H1 (cell line): ENCODE data around the gene TCF25. TPM values are rescaled to one million over a fixed set of nuclear protein-coding genes. Genes with fewer than 3 reads are reported as not detected.

Experiments used
- CTCF ChIA-PET: fragments of 300-600 bp; sonication (Branson Sonifier 250); formaldehyde crosslinking; loops from one replicate; lab custom pipeline; 2021; ENCODE audit not compliant: partially characterized antibody; lab: Charles Lee
- POLR2A ChIA-PET: fragments of 300-600 bp; sonication (Branson Sonifier 250); formaldehyde crosslinking; loops from one replicate; lab custom pipeline; 2021; ENCODE audit warnings: inconsistent platforms; ENCODE audit not compliant: partially characterized antibody; lab: Charles Lee
- DNase-seq, 2 experiments: peaks; one replicate each; pipeline versions ENCODE4 v3.0.0 to v3.0.0-alpha.2; 2010 to 2022; ENCODE audit warnings: low spot score in 2 of 2, low read depth in 1 of 2, mixed read lengths in 1 of 2
- FAIRE-seq: peaks from 2 replicates; lab custom pipeline; 2011; peaks lifted over from hg19 to GRCh38; lab: Jason Lieb, UNC
- H2AFZ ChIP-seq: 2 replicates; pipeline ENCODE4 v1.8.1; 2012; ENCODE audit warnings: low read length, inconsistent platforms
- H2AK5ac ChIP-seq: 2 replicates; pipeline ENCODE4 v1.6.1; 2013; ENCODE audit warnings: low read depth, low read length
- H2BK120ac ChIP-seq: replicated peaks from 2 replicates; pipeline ENCODE3; 2013; ENCODE audit warnings: low read depth, low read length, inconsistent platforms
- H2BK12ac ChIP-seq: 2 replicates; pipeline ENCODE4 v1.6.1; 2013; ENCODE audit warnings: low read depth, low read length
- H2BK15ac ChIP-seq: 2 replicates; pipeline ENCODE4 v1.6.1; 2013; ENCODE audit warnings: low read length
- H2BK20ac ChIP-seq: 2 replicates; pipeline ENCODE4 v1.6.1; 2013; ENCODE audit warnings: low read length
- H2BK5ac ChIP-seq: 2 replicates; pipeline ENCODE4 v1.6.1; 2013; ENCODE audit warnings: low read depth, low read length
- H3K14ac ChIP-seq: 2 replicates; pipeline ENCODE4 v1.6.1; 2013; ENCODE audit warnings: inconsistent platforms; ENCODE audit not compliant: insufficient read length
- H3K18ac ChIP-seq: 2 replicates; pipeline ENCODE4 v1.6.1; 2013; ENCODE audit warnings: low read length; ENCODE audit errors: extremely low read depth
- H3K23ac ChIP-seq: 2 replicates; pipeline ENCODE4 v1.6.1; 2013; ENCODE audit warnings: inconsistent platforms; ENCODE audit not compliant: insufficient read length
- H3K23me2 ChIP-seq: 2 replicates; pipeline ENCODE4 v1.6.1; 2013; ENCODE audit warnings: low read depth, low read length
- H3K27ac ChIP-seq: 2 replicates; pipeline ENCODE4 v1.6.1; 2011; ENCODE audit warnings: low read depth, low read length, inconsistent platforms
- H3K27me3 ChIP-seq, 4 experiments: replicated peaks in 1 of 4; 1 replicate in 1 of 4; 2 replicates in 3 of 4; pipeline versions ENCODE4 v1.6.1 to v1.8.1; 2011 to 2013; ENCODE audit warnings: low read length in 3 of 4, mild to moderate bottlenecking in 3 of 4, inconsistent platforms in 2 of 4, mixed read lengths in 2 of 4, moderate library complexity in 1 of 4; ENCODE audit not compliant: control insufficient read depth in 3 of 4, insufficient read depth in 3 of 4; ENCODE audit errors: extremely low read depth in 1 of 4
- H3K36me3 ChIP-seq, 4 experiments: 2 replicates each; pipeline versions ENCODE4 v1.6.1 to v1.8.1; 2011 to 2013; ENCODE audit warnings: mild to moderate bottlenecking in 4 of 4, low read length in 3 of 4, moderate library complexity in 2 of 4, control low read depth in 1 of 4, inconsistent platforms in 1 of 4; ENCODE audit not compliant: insufficient read depth in 4 of 4, control insufficient read depth in 2 of 4
- H3K4ac ChIP-seq: replicated peaks from 2 replicates; pipeline ENCODE3; 2013; ENCODE audit warnings: low read length, low read depth, mixed read lengths, inconsistent platforms; ENCODE audit not compliant: insufficient read length
- H3K4me1 ChIP-seq, 4 experiments: replicated peaks in 1 of 4; 1 replicate in 1 of 4; 2 replicates in 3 of 4; pipeline versions ENCODE4 v1.6.1 to v1.8.1; 2011 to 2013; ENCODE audit warnings: low read length in 3 of 4, inconsistent platforms in 2 of 4, mixed read lengths in 1 of 4; ENCODE audit not compliant: insufficient read depth in 4 of 4, control insufficient read depth in 3 of 4
- H3K4me2 ChIP-seq, 2 experiments: 2 replicates each; pipeline versions ENCODE4 v1.6.1 to v1.8.1; 2011 to 2013; ENCODE audit warnings: low read depth in 2 of 2, low read length in 2 of 2, control low read depth in 1 of 2, inconsistent platforms in 1 of 2, mild to moderate bottlenecking in 1 of 2; ENCODE audit not compliant: insufficient read depth in 1 of 2
- H3K4me3 ChIP-seq, 4 experiments: fragments of 200-600, 300-600 bp in 1 of 4; sonication (generic), shearing (Covaris generic), sonication (Bioruptor Twin) in 1 of 4; 2 replicates each; pipeline versions ENCODE4 v1.5.1 to v1.8.1; 2011 to 2016; ENCODE audit warnings: low read length in 4 of 4, low read depth in 3 of 4, control low read depth in 2 of 4, inconsistent platforms in 2 of 4, mild to moderate bottlenecking in 2 of 4, mixed read lengths in 1 of 4, moderate library complexity in 1 of 4; ENCODE audit not compliant: insufficient read depth in 2 of 4; ENCODE audit errors: extremely low read depth in 1 of 4
- H3K56ac ChIP-seq: replicated peaks from 2 replicates; pipeline ENCODE3; 2013; ENCODE audit warnings: low read depth, mild to moderate bottlenecking, mixed read lengths, low read length, inconsistent platforms; ENCODE audit not compliant: insufficient read length
- H3K79me1 ChIP-seq: 2 replicates; pipeline ENCODE4 v1.6.1; 2013; ENCODE audit warnings: low read depth, low read length, control low read depth
- H3K79me2 ChIP-seq, 2 experiments: 2 replicates each; pipeline versions ENCODE4 v1.6.1 to v1.8.1; 2012 to 2013; ENCODE audit warnings: low read length in 2 of 2, mild to moderate bottlenecking in 2 of 2, inconsistent platforms in 1 of 2; ENCODE audit not compliant: insufficient read depth in 2 of 2, control insufficient read depth in 1 of 2
- H3K9ac ChIP-seq, 4 experiments: replicated peaks in 1 of 4; 1 replicate in 1 of 4; 2 replicates in 3 of 4; pipeline versions ENCODE4 v1.6.1 to v1.8.1; 2011 to 2013; ENCODE audit warnings: low read depth in 3 of 4, low read length in 3 of 4, control low read depth in 2 of 4, mild to moderate bottlenecking in 2 of 4, moderate library complexity in 2 of 4, inconsistent platforms in 1 of 4; ENCODE audit errors: extremely low read depth in 1 of 4
- H3K9me3 ChIP-seq, 2 experiments: 2 replicates each; pipeline versions ENCODE4 v1.6.1 to v1.8.1; 2012 to 2013; ENCODE audit warnings: mild to moderate bottlenecking in 2 of 2, moderate library complexity in 2 of 2, control low read depth in 1 of 2, inconsistent platforms in 1 of 2, low read depth in 1 of 2, low read length in 1 of 2, mixed read lengths in 1 of 2; ENCODE audit not compliant: insufficient read depth in 2 of 2
- H4K20me1 ChIP-seq, 2 experiments: replicated peaks in 1 of 2; 2 replicates each; pipeline versions ENCODE3 to v1.8.1; 2011 to 2013; ENCODE audit warnings: inconsistent platforms in 2 of 2, low read length in 2 of 2, mild to moderate bottlenecking in 1 of 2; ENCODE audit not compliant: insufficient read depth in 2 of 2, control insufficient read depth in 1 of 2
- H4K5ac ChIP-seq: 2 replicates; pipeline ENCODE4 v1.6.1; 2013; ENCODE audit warnings: low read length, low read depth, mixed read lengths, inconsistent platforms; ENCODE audit not compliant: insufficient read length
- H4K8ac ChIP-seq: 2 replicates; pipeline ENCODE4 v1.8.0; 2013; ENCODE audit warnings: mild to moderate bottlenecking, moderate library complexity, low read length, inconsistent platforms; ENCODE audit not compliant: insufficient read depth; ENCODE audit errors: extremely low read depth
- H4K91ac ChIP-seq: replicated peaks from 2 replicates; pipeline ENCODE3; 2013; ENCODE audit warnings: low read length, mixed read lengths, inconsistent platforms; ENCODE audit not compliant: insufficient read length
- GABPA ChIP-seq: IDR thresholded peaks from 2 replicates; pipeline ENCODE4 v1.6.1; 2011; ENCODE audit warnings: mild to moderate bottlenecking, low read length, moderate library complexity, borderline replicate concordance; ENCODE audit not compliant: insufficient read depth
- SIN3A ChIP-seq, 2 experiments: IDR thresholded peaks in 1 of 2; conservative IDR thresholded peaks in 1 of 2; 2 replicates each; pipeline ENCODE4 v1.6.1; 2011 to 2012; ENCODE audit warnings: low read length in 2 of 2, improper control_type of control experiment in 1 of 2, low read depth in 1 of 2, mild to moderate bottlenecking in 1 of 2
- SIRT6 ChIP-seq: IDR thresholded peaks from one replicate; pipeline ENCODE4 v1.7.1; 2012; ENCODE audit warnings: low read length, inconsistent platforms
- SIX5 ChIP-seq: IDR thresholded peaks from 2 replicates; pipeline ENCODE4 v1.6.1; 2011; ENCODE audit warnings: mild to moderate bottlenecking, low read depth, low read length
- SP4 ChIP-seq: IDR thresholded peaks from 2 replicates; pipeline ENCODE4 v1.6.1; 2012; ENCODE audit warnings: low read length, inconsistent platforms
- TCF12 ChIP-seq: IDR thresholded peaks from 2 replicates; pipeline ENCODE4 v1.6.1; 2011; ENCODE audit warnings: low read depth, mild to moderate bottlenecking, low read length
- TEAD4 ChIP-seq: IDR thresholded peaks from 2 replicates; pipeline ENCODE4 v1.6.1; 2012; ENCODE audit warnings: low read depth, low read length, inconsistent platforms, mixed read lengths
- WGBS, 2 experiments: shearing (Covaris generic) in 1 of 2; methylation state at CpG; one replicate each; pipeline versions ENCODE4 v1.1.6 to v1.1.7; 2013 to 2015; ENCODE audit warnings: low lambda C conversion rate in 2 of 2, mixed read lengths in 2 of 2, inconsistent platforms in 1 of 2, low coverage in 1 of 2, missing lambda C conversion rate in 1 of 2; ENCODE audit not compliant: insufficient replicate concordance in 2 of 2, insufficient coverage in 1 of 2, insufficient read length in 1 of 2; ENCODE audit errors: extremely low coverage in 1 of 2, missing lambda C conversion rate in 1 of 2; 5-methylcytosine and 5-hydroxymethylcytosine counted together
- polyA plus RNA-seq, 7 experiments: library from polyadenylated mRNA; depleted of rRNA in 3 of 7; stranded (reverse) in 5 of 7; unstranded in 2 of 7; fragments of >200 nt in 5 of 7; fragments of 200-250 nt in 2 of 7; gene quantifications; 1 replicate in 5 of 7; 2 replicates in 1 of 7; 4 replicates in 1 of 7; pipeline versions ENCODE4 v1.2.1 to v1.2.3, GENCODE V29; 2011 to 2013; ENCODE audit warnings: missing spikeins in 2 of 7, mixed read lengths in 2 of 7
- total RNA-seq: library from RNA; stranded (reverse); fragmentation: NEBNext Ultra II Directional; extraction: Animal tissue kit (Norgen Biotek cat#: 25700); gene quantifications from 2 replicates; pipeline ENCODE4 v1.2.1, GENCODE V29; 2021

The TCF25 gene
- total and polyA plus RNA-seq, 2 of the 8 experiments (the other 6 are each of a cell fraction or from before 2014, with no cell fraction given), result 78.1 to 102 TPM

GRCh38 chr16:89831810-89832328 lies 41.5 kb upstream of the TCF25 start:
- Histone ChIP-seq H3K4me2 (no peak overlapping the region), H2BK20ac (no peak overlapping the region), H2BK15ac (no peak overlapping the region), H4K91ac (no peak overlapping the region), H3K79me1 (peaks cover 2% of the 10 kb centered on the region; the same call in 1 of the 2 replicates), H3K4me3 (no peak overlapping the region), H3K56ac (no peak overlapping the region), H3K27ac (no peak overlapping the region), H3K9ac (no peak overlapping the region), H3K23me2 (peaks cover 6% of the 10 kb centered on the region; the same call in 1 of the 2 replicates), H3K36me3 (no peaks in the 10 kb centered on the region), H2BK12ac (no peak overlapping the region), H3K4me1 (peaks cover 0 to 5% (median 4%) of the 10 kb centered on the region in 4 experiments; a peak in 4 of 7 replicates), H3K4ac (no peak overlapping the region), H3K23ac (no peak overlapping the region), H3K9me3 (no peaks in the 10 kb centered on the region), H3K14ac (no peak overlapping the region), H2BK120ac (no peak overlapping the region), H4K8ac (no peak overlapping the region), H3K18ac (no peak overlapping the region; the same call in 1 of the 2 replicates), H3K27me3 (no peaks in the 10 kb centered on the region), H4K20me1 (peaks cover 0 to 6% of the 10 kb centered on the region in 2 experiments), H2AK5ac (no peak overlapping the region), H2AFZ (no peak overlapping the region), H4K5ac (no peak overlapping the region), H3K79me2 (no peaks in the 10 kb centered on the region), H2BK5ac (no peak overlapping the region)
- no peak for FAIRE-seq
- WGBS, 2 experiments, result 94% methylated on average over 25 of the region's 25 CpGs; no CpG with 5 or more reads in 1 of the 2 experiments
- POLR2A ChIA-PET, result no interaction called here
- CTCF ChIA-PET, result interaction anchor here (0.9 to 1.7 kb wide), 3 partner anchors 22 to 28 kb away, joined by 3 to 6 read pairs (median 3); no protein-coding TSS in a partner anchor
- no peak for DNase-seq
- TF ChIP-seq SIX5 (no peak), SIN3A (conservative IDR thresholded peaks at IDR 0.05 in 1 of 2, IDR thresholded peaks at IDR 0.05 in 1 of 2; ENCODE audit: low read depth in 1 of 2, low read length in 2 of 2) (no peak), TCF12 (no peak), SP4 (no peak), TEAD4 (no peak), SIRT6 (no peak), GABPA (no peak)
